Fibroblast of lung (primary cell): Measurements from ENCODE around the gene PLD1.

Experiments used
- CTCF ChIP-seq, 2 donors: IDR thresholded peaks in 1 of 2; conservative IDR thresholded peaks in 1 of 2; 1 replicate in 1 of 2; 2 replicates in 1 of 2; pipeline ENCODE4 v1.5.1; 2011 to 2012; ENCODE audit warnings: low read length in 2 of 2, control low read depth in 1 of 2, inconsistent platforms in 1 of 2, low read depth in 1 of 2, mild to moderate bottlenecking in 1 of 2
- EZH2 ChIP-seq: IDR thresholded peaks from 2 replicates; pipeline ENCODE4 v1.5.1; 2012; ENCODE audit warnings: low read length, control low read depth, mild to moderate bottlenecking; ENCODE audit errors: missing control alignments

DNA sequence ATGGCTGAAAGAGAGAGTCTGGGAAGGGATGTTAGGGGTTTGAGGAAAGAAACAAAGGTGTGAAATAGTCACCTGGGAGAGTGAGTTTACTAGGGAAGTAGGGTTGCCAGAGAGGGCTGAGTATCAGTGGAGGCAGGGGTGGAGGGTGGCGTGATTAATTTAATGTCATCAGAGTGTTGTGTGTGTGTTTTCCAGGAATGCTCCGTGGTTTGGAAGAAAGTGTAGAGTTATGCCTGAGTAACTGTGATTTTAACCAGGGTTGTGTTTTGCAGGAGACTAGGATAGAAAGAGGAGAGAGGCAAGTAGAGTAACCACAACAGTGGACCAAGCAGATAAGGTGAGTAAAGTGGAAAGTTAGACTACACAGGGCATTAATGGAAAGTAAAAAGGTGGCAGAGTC lies 27.2 kb downstream of the PLD1 start:
- TF ChIP-seq CTCF (conservative IDR thresholded peaks at IDR 0.05 in 1 of 2, IDR thresholded peaks at IDR 0.05 in 1 of 2; ENCODE audit: low read depth in 1 of 2, low read length in 2 of 2) = no peak
- TF ChIP-seq EZH2 = no peak
